ENCODE measurements around the gene PEX7. TPM values are rescaled to one million over a fixed set of nuclear protein-coding genes. Genes with fewer than 3 reads are reported as not detected.
"Not testable (repeated sequence)": the region's sequence is repeated elsewhere in the genome, so short reads cannot be mapped to it uniquely, and the experiment has no call there.

PEX7 gene
- total and polyA plus RNA-seq, 2 donors (not counting 1 experiment from before 2014, with no cell fraction given) = 10.2 to 18.0 TPM

GRCh38 chr6:136947037-136947436 is 124.6 kb downstream of the PEX7 start:
- no peaks in the 10 kb centered on the region for H3K9me3 ChIP-seq (ENCODE audit: control insufficient read depth, insufficient read depth, low read depth, low read length)
- H3K4me1 ChIP-seq (ENCODE audit: control insufficient read depth, extremely low read depth, insufficient read depth, low read length) = no peaks in the 10 kb centered on the region
- H4K20me1 ChIP-seq (ENCODE audit: control insufficient read depth, extremely low read depth, insufficient read depth, low read length) = no peaks in the 10 kb centered on the region
- no peaks in the 10 kb centered on the region for H3K79me2 ChIP-seq (ENCODE audit: control insufficient read depth, insufficient read depth, low read length)
- no peak for TF ChIP-seq EZH2 (IDR thresholded peaks at IDR 0.05; ENCODE audit: low read length, missing control alignments)
- TF ChIP-seq CTCF (conservative IDR thresholded peaks at IDR 0.05 in 1 of 2, IDR thresholded peaks at IDR 0.05 in 1 of 2; ENCODE audit: low read depth in 1 of 2, low read length in 2 of 2) = no peak
- H3K36me3 ChIP-seq (ENCODE audit: control insufficient read depth, insufficient read depth, low read length) = no peaks in the 10 kb centered on the region
- H3K4me3 ChIP-seq (replicated peaks in 1 of 4; ENCODE audit: control extremely low read depth in 1 of 4, insufficient read depth in 1 of 4, low read depth in 3 of 4, low read length in 4 of 4) = no peak overlapping the region
- DNase-seq (ENCODE audit: low read depth in 2 of 2) = no peak
- H3K4me2 ChIP-seq (ENCODE audit: extremely low read depth, insufficient read depth, low read length) = no peak overlapping the region
- no peak overlapping the region for H2AFZ ChIP-seq (ENCODE audit: low read length)
- H3K27ac ChIP-seq (ENCODE audit: insufficient read depth, low read length) = no peak overlapping the region
- H3K9ac ChIP-seq (ENCODE audit: insufficient read depth, low read length) = no peak overlapping the region
- H3K27me3 ChIP-seq (ENCODE audit: control insufficient read depth, insufficient read depth, low read length) = peaks cover 3% of the 10 kb centered on the region

GRCh38 chr6:136949957-136950356 is 127.6 kb downstream of the PEX7 start:
- not testable (repeated sequence) for H3K9ac ChIP-seq (ENCODE audit: insufficient read depth, low read length); H3K27ac ChIP-seq (ENCODE audit: insufficient read depth, low read length); H3K9me3 ChIP-seq (ENCODE audit: control insufficient read depth, insufficient read depth, low read depth, low read length); H3K4me1 ChIP-seq (ENCODE audit: control insufficient read depth, extremely low read depth, insufficient read depth, low read length); H3K27me3 ChIP-seq (ENCODE audit: control insufficient read depth, insufficient read depth, low read length); H2AFZ ChIP-seq (ENCODE audit: low read length); H3K4me2 ChIP-seq (ENCODE audit: extremely low read depth, insufficient read depth, low read length); H3K79me2 ChIP-seq (ENCODE audit: control insufficient read depth, insufficient read depth, low read length); H3K36me3 ChIP-seq (ENCODE audit: control insufficient read depth, insufficient read depth, low read length); H4K20me1 ChIP-seq (ENCODE audit: control insufficient read depth, extremely low read depth, insufficient read depth, low read length); H3K4me3 ChIP-seq (replicated peaks in 1 of 4; ENCODE audit: control extremely low read depth in 1 of 4, insufficient read depth in 1 of 4, low read depth in 3 of 4, low read length in 4 of 4); DNase-seq (ENCODE audit: low read depth in 2 of 2)

GRCh38 chr6:136950436-136951126 is 128.2 kb downstream of the PEX7 start:
- H3K9ac ChIP-seq (ENCODE audit: insufficient read depth, low read length) = no peak overlapping the region
- no peaks in the 10 kb centered on the region for H3K4me1 ChIP-seq (ENCODE audit: control insufficient read depth, extremely low read depth, insufficient read depth, low read length)
- H3K27me3 ChIP-seq (ENCODE audit: control insufficient read depth, insufficient read depth, low read length) = no peaks in the 10 kb centered on the region
- H3K79me2 ChIP-seq (ENCODE audit: control insufficient read depth, insufficient read depth, low read length) = no peaks in the 10 kb centered on the region
- H3K9me3 ChIP-seq (ENCODE audit: control insufficient read depth, insufficient read depth, low read depth, low read length) = no peaks in the 10 kb centered on the region
- TF ChIP-seq CTCF (conservative IDR thresholded peaks at IDR 0.05 in 1 of 2, IDR thresholded peaks at IDR 0.05 in 1 of 2; ENCODE audit: low read depth in 1 of 2, low read length in 2 of 2) (no peak), EZH2 (IDR thresholded peaks at IDR 0.05; ENCODE audit: low read length, missing control alignments) (no peak)
- H2AFZ ChIP-seq (ENCODE audit: low read length) = no peak overlapping the region
- H3K36me3 ChIP-seq (ENCODE audit: control insufficient read depth, insufficient read depth, low read length) = no peaks in the 10 kb centered on the region
- no peak overlapping the region for H3K27ac ChIP-seq (ENCODE audit: insufficient read depth, low read length)
- H3K4me3 ChIP-seq (replicated peaks in 1 of 4; ENCODE audit: control extremely low read depth in 1 of 4, insufficient read depth in 1 of 4, low read depth in 3 of 4, low read length in 4 of 4) = no peak overlapping the region
- no peaks in the 10 kb centered on the region for H4K20me1 ChIP-seq (ENCODE audit: control insufficient read depth, extremely low read depth, insufficient read depth, low read length)
- no peak overlapping the region for H3K4me2 ChIP-seq (ENCODE audit: extremely low read depth, insufficient read depth, low read length)
- no peak for DNase-seq (ENCODE audit: low read depth in 2 of 2)

Measured in fibroblast of lung (primary cell).